Type B pancreatic cell (in vitro differentiated cells): Measurements from ENCODE around the gene POM121L2. TPM values are rescaled to one million over a fixed set of nuclear protein-coding genes. Genes with fewer than 3 reads are reported as not detected.

Source experiments
- DNase-seq: peaks from one replicate; pipeline ENCODE4 v3.0.0; 2021; ENCODE audit warnings: mixed read lengths; ENCODE audit not compliant: unreplicated experiment; ENCODE audit errors: extremely low spot score
- H3K27ac Mint-ChIP-seq: 2 replicates; pipeline ENCODE4 v1.8.0; 2021; ENCODE audit warnings: mild to moderate bottlenecking, mixed read lengths
- H3K27me3 Mint-ChIP-seq: 2 replicates; pipeline ENCODE4 v1.8.0; 2021; ENCODE audit warnings: mixed read lengths
- H3K36me3 Mint-ChIP-seq: 2 replicates; pipeline ENCODE4 v1.8.0; 2021; ENCODE audit warnings: mixed read lengths
- H3K4me1 Mint-ChIP-seq: one replicate; pipeline ENCODE4 v1.8.0; 2021; ENCODE audit warnings: mixed read lengths; ENCODE audit not compliant: unreplicated experiment
- H3K4me3 Mint-ChIP-seq: 2 replicates; pipeline ENCODE4 v1.8.0; 2021; ENCODE audit warnings: mild to moderate bottlenecking, mixed read lengths
- H3K9me3 Mint-ChIP-seq: 2 replicates; pipeline ENCODE4 v1.8.0; 2021; ENCODE audit warnings: mixed read lengths
- total RNA-seq: library from RNA; stranded (reverse); gene quantifications from 2 replicates; pipeline ENCODE4 v1.2.1, GENCODE V29; 2021; ENCODE audit warnings: low replicate concordance
- TF ChIP-seq, protein P1 (sequence below): fragments of 200-600 bp; sonication (generic); conservative IDR thresholded peaks from 2 replicates; pipeline ENCODE4 v1.5.0; 2021; ENCODE audit warnings: antibody characterized with exemption, mild to moderate bottlenecking

Gene POM121L2
- total RNA-seq, 1 donor from 2014 or later, result 0.10 TPM

DNA sequence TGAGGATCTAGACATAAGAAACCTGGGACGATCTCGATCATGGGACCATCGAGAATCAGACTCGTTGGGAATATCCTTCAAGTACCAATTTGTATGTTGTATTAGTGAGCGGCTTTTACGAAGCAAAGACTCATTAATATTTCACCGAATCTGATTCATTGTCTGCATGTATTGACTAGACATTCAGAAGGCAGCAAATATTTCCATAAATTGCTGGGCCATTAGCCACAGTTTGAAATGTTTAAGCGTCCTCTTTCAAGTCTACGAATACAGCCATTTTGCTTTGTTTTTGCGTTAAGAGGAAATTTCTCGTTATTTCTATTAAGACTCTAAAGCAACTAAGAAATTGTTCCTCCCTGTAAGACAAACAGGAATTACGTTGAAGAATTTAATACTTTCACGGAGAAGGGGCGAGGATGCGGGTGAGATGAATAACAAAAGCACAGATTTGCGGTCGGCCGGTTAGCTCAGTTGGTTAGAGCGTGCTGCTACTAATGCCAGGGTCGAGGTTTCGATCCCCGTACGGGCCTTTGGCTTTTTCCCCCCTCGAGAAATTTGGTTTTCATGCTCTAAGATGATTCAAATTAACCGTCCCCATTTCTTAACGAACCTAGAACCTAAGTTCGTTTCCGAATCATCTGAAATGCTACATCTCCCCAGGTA is 18.5 kb downstream of the POM121L2 start:
- TF ChIP-seq, protein P1, sequence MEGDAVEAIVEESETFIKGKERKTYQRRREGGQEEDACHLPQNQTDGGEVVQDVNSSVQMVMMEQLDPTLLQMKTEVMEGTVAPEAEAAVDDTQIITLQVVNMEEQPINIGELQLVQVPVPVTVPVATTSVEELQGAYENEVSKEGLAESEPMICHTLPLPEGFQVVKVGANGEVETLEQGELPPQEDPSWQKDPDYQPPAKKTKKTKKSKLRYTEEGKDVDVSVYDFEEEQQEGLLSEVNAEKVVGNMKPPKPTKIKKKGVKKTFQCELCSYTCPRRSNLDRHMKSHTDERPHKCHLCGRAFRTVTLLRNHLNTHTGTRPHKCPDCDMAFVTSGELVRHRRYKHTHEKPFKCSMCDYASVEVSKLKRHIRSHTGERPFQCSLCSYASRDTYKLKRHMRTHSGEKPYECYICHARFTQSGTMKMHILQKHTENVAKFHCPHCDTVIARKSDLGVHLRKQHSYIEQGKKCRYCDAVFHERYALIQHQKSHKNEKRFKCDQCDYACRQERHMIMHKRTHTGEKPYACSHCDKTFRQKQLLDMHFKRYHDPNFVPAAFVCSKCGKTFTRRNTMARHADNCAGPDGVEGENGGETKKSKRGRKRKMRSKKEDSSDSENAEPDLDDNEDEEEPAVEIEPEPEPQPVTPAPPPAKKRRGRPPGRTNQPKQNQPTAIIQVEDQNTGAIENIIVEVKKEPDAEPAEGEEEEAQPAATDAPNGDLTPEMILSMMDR, result no peak
- H3K4me3 Mint-ChIP-seq, result peak overlapping the region; percentile 75
- H3K27ac Mint-ChIP-seq, result peak overlapping the region; percentile 64
- no peaks in the 10 kb centered on the region for H3K9me3 Mint-ChIP-seq
- H3K27me3 Mint-ChIP-seq, result peaks cover 95% of the 10 kb centered on the region
- H3K4me1 Mint-ChIP-seq, result peaks cover 29% of the 10 kb centered on the region
- peaks cover 5% of the 10 kb centered on the region for H3K36me3 Mint-ChIP-seq
- DNase-seq, result no peak

DNA sequence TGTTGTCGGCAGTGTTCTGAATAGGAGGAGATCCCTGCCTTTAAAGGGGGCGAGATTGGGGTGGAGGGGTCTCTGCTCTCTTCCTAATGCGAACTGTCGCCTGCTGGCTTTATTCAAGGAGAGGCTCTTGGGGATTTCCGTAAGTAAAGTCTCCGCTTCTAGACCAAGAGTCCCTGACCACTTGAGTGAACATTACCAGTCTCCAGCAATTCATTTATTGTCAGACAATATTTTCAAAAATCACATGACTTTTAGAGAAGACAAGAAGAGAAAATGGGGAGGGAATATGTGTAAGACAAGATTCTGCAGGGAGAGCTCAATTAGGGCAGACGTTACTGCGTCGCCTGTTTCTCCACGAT is 21.2 kb downstream of the POM121L2 start:
- peaks cover 29% of the 10 kb centered on the region for H3K4me1 Mint-ChIP-seq

DNA sequence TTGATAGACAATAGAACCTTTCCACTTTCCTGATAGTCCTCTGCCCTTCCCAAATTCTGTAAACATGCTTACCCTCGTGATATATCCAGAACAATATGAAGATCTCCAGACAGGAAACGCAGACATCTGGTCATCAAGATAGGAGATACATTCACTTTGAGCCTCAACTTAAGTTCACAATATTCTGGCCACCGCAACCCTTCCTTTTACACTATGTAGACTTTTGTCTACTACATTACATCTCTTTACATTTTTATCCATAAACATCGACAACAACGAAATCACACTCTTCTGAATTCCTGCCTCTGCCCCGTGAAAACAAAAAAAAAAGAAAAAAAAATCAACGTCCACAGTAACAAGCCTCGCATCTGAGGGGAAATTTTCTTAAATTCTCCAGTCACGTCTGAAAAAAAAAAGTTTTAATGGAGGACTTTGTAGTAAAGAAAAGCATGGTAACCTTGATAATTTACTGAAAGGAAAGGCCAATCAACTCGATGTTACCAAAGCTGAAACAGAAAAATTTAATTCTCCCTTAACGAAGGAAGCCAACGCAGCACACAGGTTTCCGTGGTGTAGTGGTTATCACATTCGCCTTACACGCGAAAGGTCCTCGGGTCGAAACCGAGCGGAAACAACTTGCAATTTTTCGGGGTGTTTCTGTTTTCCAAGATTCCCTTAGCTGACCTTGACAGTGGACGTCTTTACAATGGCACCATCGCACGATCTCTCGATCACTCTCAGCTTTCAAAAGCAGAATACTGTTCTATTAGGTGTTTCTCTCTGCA is 21.8 kb downstream of the POM121L2 start:
- peak overlapping the region; percentile 81 for H3K4me3 Mint-ChIP-seq
- DNase-seq, result no peak

More for the DNA sequence above, 21.2 kb downstream of the POM121L2 start:
- Mint-ChIP-seq H3K36me3 (peaks cover 5% of the 10 kb centered on the region), H3K27ac (peak overlapping the region; percentile 23), H3K9me3 (no peaks in the 10 kb centered on the region), H3K4me3 (peak overlapping the region; percentile 81), H3K27me3 (peaks cover 95% of the 10 kb centered on the region)
- no peak for DNase-seq
- TF ChIP-seq, protein P1, result no peak

DNA sequence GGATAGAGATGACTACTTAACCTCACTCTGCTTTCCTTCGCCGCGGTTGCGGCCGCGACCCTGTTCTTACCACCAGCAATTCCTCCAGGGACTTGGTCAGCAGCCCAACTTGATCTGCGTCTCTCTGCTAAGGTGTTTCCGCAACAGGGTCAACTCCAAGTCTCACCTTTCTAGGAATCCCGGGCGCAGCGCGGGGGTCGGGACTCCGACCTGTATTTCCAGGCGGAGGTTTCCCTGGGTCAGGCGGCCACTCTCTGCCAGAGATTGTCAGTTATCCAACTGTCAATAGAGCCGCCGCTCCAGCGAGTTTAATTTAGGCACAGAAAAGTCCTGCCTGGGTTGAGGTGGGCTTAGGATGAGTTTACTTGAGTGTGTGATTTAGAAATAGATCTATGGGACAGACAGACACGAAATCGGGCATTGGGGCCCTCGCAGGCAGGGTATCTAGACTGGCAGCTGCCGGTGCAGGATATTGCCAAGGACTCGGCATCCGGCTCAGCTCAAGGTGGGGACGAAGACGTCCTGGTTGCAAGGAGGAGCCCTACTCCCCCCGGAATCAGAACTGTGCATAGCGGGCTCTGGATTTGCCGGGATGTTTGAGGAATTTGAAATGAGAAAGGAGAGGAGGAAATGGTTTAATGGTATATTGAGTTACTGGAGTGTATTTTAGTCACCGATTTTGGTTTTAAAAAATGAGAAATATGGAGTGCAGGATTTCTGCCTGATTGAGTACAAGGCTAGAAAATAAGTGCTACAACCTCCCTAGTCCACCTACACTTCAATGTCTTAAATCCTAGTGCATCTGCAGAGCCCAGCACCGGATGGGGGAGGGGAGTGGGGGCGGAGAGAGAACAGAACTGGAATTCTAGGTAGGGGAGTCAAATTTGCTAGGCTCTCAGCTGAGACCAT is 23.7 kb downstream of the POM121L2 start:
- no peaks in the 10 kb centered on the region for H3K9me3 Mint-ChIP-seq
- H3K4me1 Mint-ChIP-seq, result peaks cover 19% of the 10 kb centered on the region
- peaks cover 5% of the 10 kb centered on the region for H3K36me3 Mint-ChIP-seq
- TF ChIP-seq, protein P1, result no peak
- no peak for DNase-seq
- peak overlapping the region; percentile 31 for H3K27ac Mint-ChIP-seq
- H3K27me3 Mint-ChIP-seq, result peaks cover 94% of the 10 kb centered on the region
- peak overlapping the region; percentile 82 for H3K4me3 Mint-ChIP-seq

More for the DNA sequence above, 21.8 kb downstream of the POM121L2 start:
- Mint-ChIP-seq H3K4me1 (peaks cover 24% of the 10 kb centered on the region), H3K27me3 (peaks cover 95% of the 10 kb centered on the region), H3K27ac (peak overlapping the region; percentile 23), H3K36me3 (peaks cover 5% of the 10 kb centered on the region), H3K9me3 (no peaks in the 10 kb centered on the region)
- TF ChIP-seq, protein P1, result no peak

DNA sequence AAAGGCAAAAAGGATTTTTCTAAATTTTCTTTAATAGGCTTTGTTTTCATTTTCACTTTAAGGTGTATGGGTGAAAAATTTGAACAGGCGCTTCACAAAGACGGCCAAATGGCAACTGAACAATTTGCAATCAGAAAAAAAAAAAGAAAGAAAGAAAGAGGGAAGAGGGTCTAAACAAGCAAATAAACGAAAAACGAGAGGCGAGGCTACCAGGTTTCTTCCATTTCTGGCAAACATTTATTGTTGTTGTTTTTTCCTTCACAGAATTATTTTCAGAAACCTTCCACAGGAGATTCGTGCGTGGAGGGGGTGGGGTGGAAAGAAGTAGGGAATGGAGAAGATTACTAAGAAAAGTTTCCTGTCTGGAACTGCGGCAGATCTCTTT is 24.3 kb downstream of the POM121L2 start:
- H3K9me3 Mint-ChIP-seq, result no peaks in the 10 kb centered on the region
- peaks cover 95% of the 10 kb centered on the region for H3K27me3 Mint-ChIP-seq
- peak overlapping the region; percentile 31 for H3K27ac Mint-ChIP-seq
- DNase-seq, result no peak
- peaks cover 5% of the 10 kb centered on the region for H3K36me3 Mint-ChIP-seq
- H3K4me1 Mint-ChIP-seq, result peaks cover 19% of the 10 kb centered on the region
- TF ChIP-seq, protein P1, result no peak
- H3K4me3 Mint-ChIP-seq, result peak overlapping the region; percentile 82
